B cell (primary cell): Measurements from ENCODE around the gene ELMO1. TPM values are rescaled to one million over a fixed set of nuclear protein-coding genes. Genes with fewer than 3 reads are reported as not detected.

Source experiments
- ATAC-seq: fragments of 200-7000 bp; cut with Tn5 transposase; one replicate; pipeline ENCODE4 v1.10.0; 2021; ENCODE audit warnings: low read depth, mild to moderate bottlenecking, moderate number of reproducible peaks, moderate library complexity
- CTCF ChIA-PET: fragments of 350-600 bp; sonication (Branson Sonifier 250); formaldehyde crosslinking; loops from one replicate; lab custom pipeline; 2021; ENCODE audit warnings: antibody characterized with exemption, inconsistent platforms; lab: Charles Lee
- POLR2A ChIA-PET: fragments of 350-600 bp; sonication (Branson Sonifier 250); formaldehyde crosslinking; loops from one replicate; lab custom pipeline; 2021; ENCODE audit warnings: antibody characterized with exemption; lab: Charles Lee
- DNase-seq: peaks from one replicate; pipeline ENCODE4 v3.0.0; 2013
- H2AFZ ChIP-seq: 2 replicates; pipeline ENCODE4 v1.6.1; 2012; ENCODE audit warnings: mild to moderate bottlenecking, low read depth, low read length; ENCODE audit not compliant: insufficient read depth, poor library complexity, severe bottlenecking
- H3K27ac ChIP-seq, 2 donors: 1 replicate in 1 of 2; 2 replicates in 1 of 2; pipeline ENCODE4 v1.5.1; 2012 to 2013; ENCODE audit warnings: low read length in 2 of 2, mild to moderate bottlenecking in 2 of 2, moderate library complexity in 1 of 2
- H3K27me3 ChIP-seq, 4 experiments: fragments of 200-600 bp in 1 of 4; sonication (generic) in 1 of 4; replicated peaks in 1 of 4; 1 replicate in 2 of 4; 2 replicates in 2 of 4; pipeline versions ENCODE4 v1.6.1 to v1.7.0; 2013 to 2016; ENCODE audit warnings: low read length in 3 of 4, mild to moderate bottlenecking in 2 of 4, mixed read lengths in 1 of 4, moderate library complexity in 1 of 4; ENCODE audit not compliant: insufficient read depth in 4 of 4, control insufficient read depth in 3 of 4; ENCODE audit errors: control extremely low read depth in 1 of 4
- H3K36me3 ChIP-seq, 2 experiments: replicated peaks in 1 of 2; 1 replicate in 1 of 2; 2 replicates in 1 of 2; pipeline versions ENCODE4 v1.6.1 to v1.7.1; 2013; ENCODE audit warnings: low read length in 1 of 2; ENCODE audit not compliant: insufficient read depth in 2 of 2, control insufficient read depth in 1 of 2; ENCODE audit errors: control extremely low read depth in 1 of 2, extremely low read depth in 1 of 2
- H3K4me1 ChIP-seq, 2 donors: fragments of 200-600 bp in 1 of 2; sonication (generic) in 1 of 2; 1 replicate in 1 of 2; 2 replicates in 1 of 2; pipeline versions ENCODE4 v1.5.1 to v1.6.1; 2013 to 2017; ENCODE audit warnings: low read length in 2 of 2; ENCODE audit not compliant: control insufficient read depth in 2 of 2, insufficient read depth in 2 of 2
- H3K4me2 ChIP-seq: replicated peaks from 2 replicates; pipeline ENCODE3; 2012; ENCODE audit warnings: mild to moderate bottlenecking, low read depth, low read length; ENCODE audit not compliant: poor library complexity, severe bottlenecking
- H3K4me3 ChIP-seq, 5 experiments: fragments of 200-600 bp in 1 of 5; sonication (generic) in 1 of 5; 1 replicate in 3 of 5; 2 replicates in 2 of 5; pipeline versions ENCODE4 v1.5.1 to v1.7.0; 2011 to 2016; ENCODE audit warnings: low read length in 4 of 5, mild to moderate bottlenecking in 4 of 5, low read depth in 2 of 5, control low read depth in 1 of 5, moderate library complexity in 1 of 5; ENCODE audit not compliant: insufficient read depth in 1 of 5; ENCODE audit errors: control extremely low read depth in 1 of 5, extremely low read depth in 1 of 5
- H3K79me2 ChIP-seq: fragments of 200-600 bp; sonication (generic); one replicate; pipeline ENCODE4 v1.6.0; 2016; ENCODE audit warnings: low read length; ENCODE audit not compliant: control insufficient read depth, insufficient read depth
- H3K9ac ChIP-seq: fragments of 200-600 bp; sonication (generic); 2 replicates; pipeline ENCODE4 v1.6.1; 2017; ENCODE audit warnings: mild to moderate bottlenecking, low read length, moderate library complexity
- H3K9me3 ChIP-seq, 3 donors: one replicate each; pipeline versions ENCODE4 v1.6.1 to v1.7.1; 2013; ENCODE audit warnings: low read length in 2 of 3; ENCODE audit not compliant: control insufficient read depth in 2 of 3, insufficient read depth in 1 of 3; ENCODE audit errors: control extremely low read depth in 1 of 3
- H4K20me1 ChIP-seq: 2 replicates; pipeline ENCODE4 v1.6.0; 2012; ENCODE audit warnings: mild to moderate bottlenecking, low read length; ENCODE audit not compliant: insufficient read depth, control insufficient read depth, poor library complexity, severe bottlenecking
- H3K27ac Mint-ChIP-seq: one replicate; pipeline ENCODE4 v1.8.0; 2021; ENCODE audit warnings: mixed read lengths
- H3K27me3 Mint-ChIP-seq: one replicate; pipeline ENCODE4 v1.8.0; 2021; ENCODE audit warnings: mixed read lengths
- H3K4me1 Mint-ChIP-seq: one replicate; pipeline ENCODE4 v1.8.0; 2021; ENCODE audit warnings: mixed read lengths
- H3K4me3 Mint-ChIP-seq: one replicate; pipeline ENCODE4 v1.8.0; 2021; ENCODE audit warnings: mixed read lengths
- H3K9me3 Mint-ChIP-seq: one replicate; pipeline ENCODE4 v1.8.0; 2022; ENCODE audit warnings: mixed read lengths; ENCODE audit not compliant: insufficient read depth
- EZH2 ChIP-seq: IDR thresholded peaks from 2 replicates; pipeline ENCODE4 v1.6.1; 2012; ENCODE audit warnings: borderline replicate concordance, low read depth, mild to moderate bottlenecking, moderate library complexity, low read length; ENCODE audit not compliant: insufficient read depth, poor library complexity, severe bottlenecking
- WGBS: methylation state at CpG from one replicate; pipeline ENCODE4 v1.1.5; 2013; ENCODE audit warnings: missing lambda C conversion rate; ENCODE audit not compliant: insufficient coverage; 5-methylcytosine and 5-hydroxymethylcytosine counted together
- intact Hi-C: fragments of 100-400 bp; cut with micrococcal nuclease; formaldehyde crosslinking; loops from one replicate; pipeline ENCODE4 v1.10.0; 2022
- polyA plus RNA-seq: library from polyadenylated mRNA; depleted of rRNA; stranded (reverse); fragments of >200 nt; gene quantifications from 2 replicates; pipeline ENCODE4 v1.2.3, GENCODE V29; 2012
- total RNA-seq, 2 donors: library from RNA; stranded (reverse); fragments of 120-200 nt in 1 of 2; gene quantifications; 1 replicate in 1 of 2; 2 replicates in 1 of 2; pipeline versions ENCODE4 v1.2.3 to v1.2.4, GENCODE V29; 2013 to 2022
- TF ChIP-seq, protein P1 (sequence below): fragments of 200-600 bp; IDR thresholded peaks from one replicate; pipeline ENCODE4 v1.8.0; 2022; ENCODE audit warnings: antibody characterized with exemption, mild to moderate bottlenecking

Gene ELMO1
- total and polyA plus RNA-seq, 2 donors (not counting 1 experiment from before 2014, with no cell fraction given): 44.7 to 177 TPM

DNA sequence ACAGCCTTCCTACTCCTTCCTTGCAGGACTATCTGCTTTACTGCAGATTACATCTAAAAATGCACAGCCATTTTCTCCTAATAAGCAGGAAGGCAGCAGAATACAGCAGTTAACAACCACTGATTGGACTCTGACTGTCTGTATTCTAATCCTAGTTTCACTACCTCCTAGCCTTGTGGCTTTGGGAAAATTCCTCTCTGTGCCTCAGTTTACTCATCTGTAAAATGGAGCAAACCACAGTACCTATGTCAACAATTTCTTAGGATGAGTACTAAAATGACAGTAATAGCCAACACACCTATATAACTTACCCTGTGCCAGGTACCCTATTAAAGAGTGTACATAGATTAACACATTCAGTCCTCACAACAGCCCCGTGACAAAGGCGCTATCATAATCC is 89.5 kb downstream of the ELMO1 start:
- Histone ChIP-seq H3K9me3 (no peaks in the 10 kb centered on the region), H3K79me2 (peaks cover 60% of the 10 kb centered on the region), H2AFZ (no peak overlapping the region), H3K4me1 (peaks cover 12 to 15% of the 10 kb centered on the region in 2 donors), H3K9ac (no peak overlapping the region), H4K20me1 (peaks cover 48% of the 10 kb centered on the region), H3K36me3 (no peaks in the 10 kb centered on the region), H3K27ac (no peak overlapping the region), H3K4me2 (no peak overlapping the region), H3K27me3 (no peaks in the 10 kb centered on the region), H3K4me3 (no peak overlapping the region)
- Mint-ChIP-seq H3K9me3 (no peaks in the 10 kb centered on the region), H3K27ac (no peak overlapping the region), H3K4me3 (no peak overlapping the region), H3K4me1 (peaks cover 26% of the 10 kb centered on the region), H3K27me3 (no peaks in the 10 kb centered on the region)
- ChIA-PET POLR2A (interaction anchor here (0.6 kb wide), 1 partner anchor 23 kb away, joined by 3 read pairs; no protein-coding TSS in a partner anchor), CTCF (interaction anchor here (1.4 kb wide), 1 partner anchor 124 kb away, joined by 7 read pairs; no protein-coding TSS in a partner anchor)
- intact Hi-C loops: no loop called here
- TF ChIP-seq EZH2: no peak
- TF ChIP-seq, protein P1, sequence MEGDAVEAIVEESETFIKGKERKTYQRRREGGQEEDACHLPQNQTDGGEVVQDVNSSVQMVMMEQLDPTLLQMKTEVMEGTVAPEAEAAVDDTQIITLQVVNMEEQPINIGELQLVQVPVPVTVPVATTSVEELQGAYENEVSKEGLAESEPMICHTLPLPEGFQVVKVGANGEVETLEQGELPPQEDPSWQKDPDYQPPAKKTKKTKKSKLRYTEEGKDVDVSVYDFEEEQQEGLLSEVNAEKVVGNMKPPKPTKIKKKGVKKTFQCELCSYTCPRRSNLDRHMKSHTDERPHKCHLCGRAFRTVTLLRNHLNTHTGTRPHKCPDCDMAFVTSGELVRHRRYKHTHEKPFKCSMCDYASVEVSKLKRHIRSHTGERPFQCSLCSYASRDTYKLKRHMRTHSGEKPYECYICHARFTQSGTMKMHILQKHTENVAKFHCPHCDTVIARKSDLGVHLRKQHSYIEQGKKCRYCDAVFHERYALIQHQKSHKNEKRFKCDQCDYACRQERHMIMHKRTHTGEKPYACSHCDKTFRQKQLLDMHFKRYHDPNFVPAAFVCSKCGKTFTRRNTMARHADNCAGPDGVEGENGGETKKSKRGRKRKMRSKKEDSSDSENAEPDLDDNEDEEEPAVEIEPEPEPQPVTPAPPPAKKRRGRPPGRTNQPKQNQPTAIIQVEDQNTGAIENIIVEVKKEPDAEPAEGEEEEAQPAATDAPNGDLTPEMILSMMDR: no peak
- no CpG with 5 or more reads among the region's 2 CpGs for WGBS
- no peak for ATAC-seq
- no peak for DNase-seq

DNA sequence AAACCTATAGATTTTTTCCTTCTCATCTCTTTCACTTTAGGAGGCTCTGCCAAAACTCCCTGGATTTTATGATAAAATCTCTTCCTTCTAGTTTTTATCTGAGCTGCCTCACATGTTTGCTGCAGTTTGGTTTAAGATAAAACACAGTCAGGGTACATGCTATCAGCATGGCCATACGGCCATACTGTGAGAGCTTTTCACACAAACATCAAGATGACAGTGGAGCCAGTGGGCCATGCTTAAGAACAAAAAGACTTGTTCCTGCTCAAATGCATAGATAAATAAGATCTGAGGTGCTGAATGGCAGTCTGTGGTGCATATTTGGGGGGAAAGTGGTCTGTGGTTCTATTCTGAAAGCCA is 91.0 kb downstream of the ELMO1 start:
- Histone ChIP-seq H3K36me3 (no peaks in the 10 kb centered on the region), H3K79me2 (peaks cover 60% of the 10 kb centered on the region), H3K27me3 (no peaks in the 10 kb centered on the region), H3K4me1 (peaks cover 19 to 21% of the 10 kb centered on the region in 2 donors), H3K27ac (no peak overlapping the region), H2AFZ (no peak overlapping the region), H3K4me3 (no peak overlapping the region), H3K9me3 (no peaks in the 10 kb centered on the region), H4K20me1 (peaks cover 42% of the 10 kb centered on the region), H3K4me2 (no peak overlapping the region), H3K9ac (no peak overlapping the region)
- Mint-ChIP-seq H3K4me1 (peaks cover 29% of the 10 kb centered on the region), H3K27ac (no peak overlapping the region), H3K27me3 (no peaks in the 10 kb centered on the region), H3K9me3 (no peaks in the 10 kb centered on the region), H3K4me3 (no peak overlapping the region)
- ChIA-PET CTCF (interaction anchor here (1.0 to 2.2 kb wide), 3 partner anchors 73 to 156 kb away, joined by 3 to 6 read pairs (median 5); no protein-coding TSS in a partner anchor), POLR2A (no interaction called here)
- no CpG with 5 or more reads among the region's 1 CpG for WGBS
- TF ChIP-seq EZH2: no peak
- TF ChIP-seq, protein P1: no peak
- ATAC-seq (no peak), DNase-seq (no peak)
- intact Hi-C loops: no loop called here
